Keratinocyte (primary cell): ENCODE data around the gene ZNF784. TPM values are rescaled to one million over a fixed set of nuclear protein-coding genes. Genes with fewer than 3 reads are reported as not detected.

Experiments
- DNase-seq: peaks from one replicate; pipeline ENCODE4 v3.0.0-alpha.2; 2011; ENCODE audit warnings: low read depth, missing footprints, low spot score
- FAIRE-seq: peaks from 2 replicates; lab custom pipeline; 2011; peaks lifted over from hg19 to GRCh38; lab: Jason Lieb, UNC
- H2AFZ ChIP-seq: 2 replicates; pipeline ENCODE4 v1.6.0; 2012; ENCODE audit warnings: low read length, control low read depth, inconsistent platforms; ENCODE audit not compliant: control insufficient read depth
- H3K27ac ChIP-seq: 2 replicates; pipeline ENCODE4 v1.5.1; 2011; ENCODE audit warnings: low read length; ENCODE audit not compliant: control insufficient read depth, insufficient read depth
- H3K27me3 ChIP-seq: 3 replicates; pipeline ENCODE4 v1.6.0; 2011; ENCODE audit warnings: low read length; ENCODE audit not compliant: control insufficient read depth, insufficient read depth; ENCODE audit errors: extremely low read depth
- H3K36me3 ChIP-seq, 2 experiments: 2 replicates in 1 of 2; 3 replicates in 1 of 2; pipeline ENCODE4 v1.5.1; 2011; ENCODE audit warnings: low read length in 2 of 2, mild to moderate bottlenecking in 1 of 2; ENCODE audit not compliant: control insufficient read depth in 2 of 2, insufficient read depth in 2 of 2; ENCODE audit errors: extremely low read depth in 1 of 2
- H3K4me1 ChIP-seq: 3 replicates; pipeline ENCODE4 v1.5.1; 2011; ENCODE audit warnings: low read length; ENCODE audit not compliant: control insufficient read depth, insufficient read depth; ENCODE audit errors: extremely low read depth
- H3K4me2 ChIP-seq: 3 replicates; pipeline ENCODE4 v1.6.0; 2011; ENCODE audit warnings: low read depth, low read length; ENCODE audit not compliant: control insufficient read depth, insufficient read depth; ENCODE audit errors: extremely low read depth
- H3K4me3 ChIP-seq, 3 experiments: fragments of 200-600 bp in 1 of 3; sonication (generic) in 1 of 3; 2 replicates in 2 of 3; 3 replicates in 1 of 3; pipeline ENCODE4 v1.5.1; 2011 to 2016; ENCODE audit warnings: low read length in 3 of 3, mild to moderate bottlenecking in 3 of 3, control low read depth in 2 of 3, inconsistent platforms in 1 of 3, low read depth in 1 of 3, mixed read lengths in 1 of 3, mixed run types in 1 of 3, moderate library complexity in 1 of 3; ENCODE audit not compliant: control insufficient read depth in 2 of 3, insufficient read depth in 2 of 3; ENCODE audit errors: extremely low read depth in 1 of 3
- H3K79me2 ChIP-seq: 2 replicates; pipeline ENCODE4 v1.6.0; 2012; ENCODE audit warnings: low read length; ENCODE audit not compliant: control insufficient read depth, insufficient read depth
- H3K9ac ChIP-seq: 3 replicates; pipeline ENCODE4 v1.6.0; 2011; ENCODE audit warnings: low read length; ENCODE audit not compliant: control insufficient read depth, insufficient read depth; ENCODE audit errors: extremely low read depth
- H3K9me1 ChIP-seq: 3 replicates; pipeline ENCODE4 v1.6.0; 2011; ENCODE audit warnings: low read length; ENCODE audit not compliant: control insufficient read depth, insufficient read depth; ENCODE audit errors: extremely low read depth
- H3K9me3 ChIP-seq: 2 replicates; pipeline ENCODE4 v1.5.1; 2012; ENCODE audit warnings: low read depth, low read length; ENCODE audit not compliant: control insufficient read depth
- H4K20me1 ChIP-seq: 3 replicates; pipeline ENCODE4 v1.6.0; 2011; ENCODE audit warnings: low read length; ENCODE audit not compliant: control insufficient read depth, insufficient read depth; ENCODE audit errors: extremely low read depth
- EZH2 ChIP-seq: IDR thresholded peaks from one replicate; pipeline ENCODE4 v1.6.1; 2012; ENCODE audit warnings: inconsistent platforms, mild to moderate bottlenecking, low read length, moderate library complexity
- dilution Hi-C: fragments of 300-500 bp; cut with MboI; formaldehyde crosslinking; loops from one replicate; pipeline ENCODE4 v1.7.0; 2020; ENCODE audit warnings: low sequenced_read_pairs; ENCODE audit not compliant: extremely low pct_ligation_motif_present
- polyA plus RNA-seq, 5 experiments: library from polyadenylated mRNA; depleted of rRNA in 3 of 5; stranded (reverse) in 3 of 5; stranded (forward) in 1 of 5; unstranded in 1 of 5; fragments of >200 nt; gene quantifications; 1 replicate in 1 of 5; 2 replicates in 3 of 5; 3 replicates in 1 of 5; pipeline versions ENCODE4 v1.2.1 to v1.2.3, GENCODE V29; 2011 to 2012; ENCODE audit warnings: missing spikeins in 2 of 5, low read depth in 1 of 5, low replicate concordance in 1 of 5
- TF ChIP-seq, protein P1 (sequence below), 3 experiments: IDR thresholded peaks in 1 of 3; conservative IDR thresholded peaks in 1 of 3; optimal IDR thresholded peaks in 1 of 3; 2 replicates in 2 of 3; 3 replicates in 1 of 3; pipeline versions ENCODE3 to v1.5.1; 2011; ENCODE audit warnings: low read length in 3 of 3, mild to moderate bottlenecking in 3 of 3, moderate library complexity in 2 of 3, control low read depth in 1 of 3, inconsistent platforms in 1 of 3; ENCODE audit not compliant: insufficient read depth in 2 of 3; ENCODE audit errors: extremely low read depth in 1 of 3

Gene ZNF784
- polyA plus RNA-seq, 1 donor (not counting 4 experiments of a cell fraction or from before 2014, with no cell fraction given), result 2.1 TPM

DNA sequence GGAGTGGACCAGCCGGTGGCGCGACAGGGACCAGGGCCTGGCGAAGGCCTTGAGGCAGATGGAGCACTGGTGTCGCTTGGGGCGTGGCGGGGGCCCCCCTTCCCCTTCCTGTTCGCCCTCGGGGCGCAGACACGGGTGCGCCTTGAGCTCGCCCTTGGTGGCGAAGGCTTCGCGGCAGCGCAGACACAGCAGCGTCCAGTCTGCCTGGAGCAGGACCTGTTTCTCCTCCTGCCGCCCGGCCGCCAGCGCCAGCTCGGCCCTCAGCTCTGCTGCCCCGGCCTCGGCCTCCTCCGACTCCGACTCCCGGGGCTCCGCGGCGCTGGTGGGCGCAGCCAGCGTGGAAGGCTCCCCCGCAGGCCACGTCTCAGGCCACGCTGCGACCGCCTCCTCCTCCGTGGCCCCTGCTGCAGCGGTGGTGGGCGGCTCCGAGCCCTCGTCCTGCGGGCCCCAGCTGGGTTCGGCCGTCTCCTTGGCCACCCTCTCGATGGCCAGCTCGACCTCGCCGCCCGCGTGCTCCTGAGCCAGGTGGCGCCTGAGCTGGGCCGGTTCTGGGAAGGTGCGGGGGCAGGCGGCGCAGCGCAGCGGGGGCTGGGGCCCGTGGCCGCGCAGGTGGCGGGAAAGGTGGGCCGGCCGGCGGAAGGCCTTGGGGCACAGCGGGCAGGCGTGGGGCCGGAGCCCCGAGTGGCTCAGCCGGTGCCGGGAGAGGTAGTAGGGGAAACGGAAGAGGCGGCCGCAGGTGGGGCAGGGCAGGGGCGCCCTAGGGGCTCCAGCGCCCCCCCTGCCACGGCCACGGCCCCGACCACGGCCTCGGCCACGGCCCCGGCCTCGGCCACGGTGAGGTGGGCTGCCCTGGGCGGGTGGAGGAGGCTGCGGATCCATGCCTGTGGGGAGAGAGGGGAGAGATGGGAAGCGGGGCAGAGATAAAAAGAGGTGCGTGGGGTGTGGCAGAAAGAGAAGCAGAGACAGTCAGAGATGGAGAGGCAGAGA is 45.3 kb downstream of the ZNF784 start:
- H3K27me3 ChIP-seq, result no peaks in the 10 kb centered on the region
- peaks cover 12% of the 10 kb centered on the region for H3K4me1 ChIP-seq
- H3K79me2 ChIP-seq, result peaks cover 13% of the 10 kb centered on the region
- dilution Hi-C loops, result no loop called here
- peak overlapping the region; percentile 75 for H3K9ac ChIP-seq
- H4K20me1 ChIP-seq, result no peaks in the 10 kb centered on the region
- H3K4me3 ChIP-seq, result peak overlapping the region; percentile 80 to 97 (median 91)
- no peak overlapping the region for H2AFZ ChIP-seq
- H3K9me1 ChIP-seq, result no peaks in the 10 kb centered on the region
- TF ChIP-seq, protein P1, sequence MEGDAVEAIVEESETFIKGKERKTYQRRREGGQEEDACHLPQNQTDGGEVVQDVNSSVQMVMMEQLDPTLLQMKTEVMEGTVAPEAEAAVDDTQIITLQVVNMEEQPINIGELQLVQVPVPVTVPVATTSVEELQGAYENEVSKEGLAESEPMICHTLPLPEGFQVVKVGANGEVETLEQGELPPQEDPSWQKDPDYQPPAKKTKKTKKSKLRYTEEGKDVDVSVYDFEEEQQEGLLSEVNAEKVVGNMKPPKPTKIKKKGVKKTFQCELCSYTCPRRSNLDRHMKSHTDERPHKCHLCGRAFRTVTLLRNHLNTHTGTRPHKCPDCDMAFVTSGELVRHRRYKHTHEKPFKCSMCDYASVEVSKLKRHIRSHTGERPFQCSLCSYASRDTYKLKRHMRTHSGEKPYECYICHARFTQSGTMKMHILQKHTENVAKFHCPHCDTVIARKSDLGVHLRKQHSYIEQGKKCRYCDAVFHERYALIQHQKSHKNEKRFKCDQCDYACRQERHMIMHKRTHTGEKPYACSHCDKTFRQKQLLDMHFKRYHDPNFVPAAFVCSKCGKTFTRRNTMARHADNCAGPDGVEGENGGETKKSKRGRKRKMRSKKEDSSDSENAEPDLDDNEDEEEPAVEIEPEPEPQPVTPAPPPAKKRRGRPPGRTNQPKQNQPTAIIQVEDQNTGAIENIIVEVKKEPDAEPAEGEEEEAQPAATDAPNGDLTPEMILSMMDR (optimal IDR thresholded peaks at IDR 0.05 in 1 of 3, IDR thresholded peaks at IDR 0.05 in 1 of 3, conservative IDR thresholded peaks at IDR 0.05 in 1 of 3; ENCODE audit: extremely low read depth in 1 of 3, insufficient read depth in 2 of 3, low read length in 3 of 3), result no peak
- TF ChIP-seq EZH2, result no peak
- H3K4me2 ChIP-seq, result peak overlapping the region; percentile 80
- peaks cover 0 to 2% of the 10 kb centered on the region in 2 experiments for H3K36me3 ChIP-seq
- H3K27ac ChIP-seq, result no peak overlapping the region
- H3K9me3 ChIP-seq, result no peaks in the 10 kb centered on the region
- FAIRE-seq (no peak), DNase-seq (no peak)

- dilution Hi-C loops, result no loop called here
- Histone ChIP-seq H3K4me2 (no peak overlapping the region), H3K9me3 (no peaks in the 10 kb centered on the region), H3K9me1 (no peaks in the 10 kb centered on the region), H3K27ac (no peak overlapping the region), H3K4me3 (no peak overlapping the region), H4K20me1 (no peaks in the 10 kb centered on the region), H3K9ac (no peak overlapping the region), H3K27me3 (no peaks in the 10 kb centered on the region), H3K79me2 (peaks cover 13% of the 10 kb centered on the region), H3K4me1 (peaks cover 12% of the 10 kb centered on the region), H2AFZ (no peak overlapping the region), H3K36me3 (peaks cover 0 to 2% of the 10 kb centered on the region in 2 experiments)
- no peak for TF ChIP-seq EZH2
- TF ChIP-seq, protein P1 (optimal IDR thresholded peaks at IDR 0.05 in 1 of 3, IDR thresholded peaks at IDR 0.05 in 1 of 3, conservative IDR thresholded peaks at IDR 0.05 in 1 of 3; ENCODE audit: extremely low read depth in 1 of 3, insufficient read depth in 2 of 3, low read length in 3 of 3), result no peak
- DNase-seq, result no peak
- FAIRE-seq, result no peak
These were observed 46.2 kb downstream of the ZNF784 start for GRCh38 chr19:55578031-55578760.
